IMR-90 (cell line): ENCODE data around the gene PAM. TPM values are rescaled to one million over a fixed set of nuclear protein-coding genes. Genes with fewer than 3 reads are reported as not detected.

Experiments used
- ATAC-seq: fragments of 200-7000 bp; cut with Tn5 transposase; 2 replicates; pipeline ENCODE4 v1.9.1; 2020; ENCODE audit warnings: low read depth, mild to moderate bottlenecking, moderate library complexity
- BruUV-seq: library from RNA; stranded (reverse); fragments of 400-500 nt; replicated peaks from 2 replicates; lab custom pipeline; 2021; lab: Mats Ljungman, UMichigan
- CTCF ChIA-PET: fragments of 300-600 bp; formaldehyde crosslinking; extraction: SDS; loops from one replicate; lab custom pipeline; 2021; ENCODE audit warnings: antibody characterized with exemption; lab: Yijun Ruan, JAX
- POLR2A ChIA-PET: fragments of 300-600 bp; sonication (Branson Sonifier 250); formaldehyde crosslinking; loops from one replicate; lab custom pipeline; 2022; ENCODE audit warnings: antibody characterized with exemption; ENCODE audit not compliant: unreplicated experiment; lab: Charles Lee
- DNase-seq: peaks from one replicate; pipeline ENCODE4 v3.0.0; 2013
- H2AFZ ChIP-seq: replicated peaks from 2 replicates; pipeline ENCODE3; 2013; ENCODE audit warnings: low read length, mild to moderate bottlenecking; ENCODE audit not compliant: poor library complexity
- H2AK5ac ChIP-seq: 2 replicates; pipeline ENCODE4 v1.6.1; 2013; ENCODE audit warnings: low read depth, low read length, inconsistent platforms
- H2AK9ac ChIP-seq: replicated peaks from 2 replicates; pipeline ENCODE3; 2013; ENCODE audit warnings: mild to moderate bottlenecking, low read depth, low read length, moderate library complexity; ENCODE audit not compliant: poor library complexity
- H2BK120ac ChIP-seq: 2 replicates; pipeline ENCODE4 v1.6.1; 2013; ENCODE audit warnings: low read depth, low read length, inconsistent platforms
- H2BK15ac ChIP-seq: 3 replicates; pipeline ENCODE4 v1.6.1; 2013; ENCODE audit warnings: low read depth, low read length, inconsistent platforms
- H2BK20ac ChIP-seq: 2 replicates; pipeline ENCODE4 v1.6.1; 2013; ENCODE audit warnings: low read depth, mild to moderate bottlenecking, inconsistent platforms, low read length, moderate library complexity
- H2BK5ac ChIP-seq: 2 replicates; pipeline ENCODE4 v1.6.1; 2013; ENCODE audit warnings: mild to moderate bottlenecking, low read depth, low read length, inconsistent platforms; ENCODE audit not compliant: poor library complexity, severe bottlenecking
- H3K14ac ChIP-seq: replicated peaks from 2 replicates; pipeline ENCODE4 v1.6.1; 2013; ENCODE audit warnings: low read depth, low read length, inconsistent platforms
- H3K18ac ChIP-seq: 2 replicates; pipeline ENCODE4 v1.6.1; 2013; ENCODE audit warnings: low read depth, low read length, control low read depth
- H3K23ac ChIP-seq: 2 replicates; pipeline ENCODE4 v1.6.1; 2013; ENCODE audit warnings: low read depth, low read length, inconsistent platforms
- H3K27ac ChIP-seq: 2 replicates; pipeline ENCODE4 v1.5.1; 2013; ENCODE audit warnings: mild to moderate bottlenecking, control low read depth, low read length; ENCODE audit not compliant: insufficient read depth
- H3K27me3 ChIP-seq: 2 replicates; pipeline ENCODE4 v1.6.1; 2013; ENCODE audit warnings: low read length; ENCODE audit not compliant: control insufficient read depth, insufficient read depth
- H3K36me3 ChIP-seq: 2 replicates; pipeline ENCODE4 v1.6.1; 2013; ENCODE audit warnings: low read length, mixed read lengths; ENCODE audit not compliant: control insufficient read depth, insufficient read depth
- H3K4ac ChIP-seq: 2 replicates; pipeline ENCODE4 v1.6.1; 2013; ENCODE audit warnings: low read depth, low read length, inconsistent platforms
- H3K4me1 ChIP-seq: 2 replicates; pipeline ENCODE4 v1.6.1; 2013; ENCODE audit warnings: low read length, mixed read lengths; ENCODE audit not compliant: control insufficient read depth, insufficient read depth
- H3K4me2 ChIP-seq: 2 replicates; pipeline ENCODE4 v1.6.1; 2013; ENCODE audit warnings: low read depth, mild to moderate bottlenecking, control low read depth, low read length, moderate library complexity
- H3K4me3 ChIP-seq: 2 replicates; pipeline ENCODE4 v1.5.1; 2013; ENCODE audit warnings: low read depth, mild to moderate bottlenecking, control low read depth, low read length, moderate library complexity; ENCODE audit not compliant: insufficient read depth
- H3K56ac ChIP-seq: 2 replicates; pipeline ENCODE4 v1.6.1; 2013; ENCODE audit warnings: low read length, inconsistent platforms; ENCODE audit not compliant: insufficient read depth; ENCODE audit errors: extremely low read depth
- H3K79me1 ChIP-seq, 2 experiments: 2 replicates each; pipeline ENCODE4 v1.6.1; 2013; ENCODE audit warnings: low read length in 2 of 2, inconsistent platforms in 1 of 2, low read depth in 1 of 2
- H3K9ac ChIP-seq: 2 replicates; pipeline ENCODE4 v1.6.1; 2013; ENCODE audit warnings: low read depth, low read length, control low read depth
- H3K9me1 ChIP-seq: 2 replicates; pipeline ENCODE4 v1.6.1; 2013; ENCODE audit warnings: low read length, inconsistent platforms; ENCODE audit not compliant: insufficient read depth
- H3K9me3 ChIP-seq: 2 replicates; pipeline ENCODE4 v1.6.1; 2013; ENCODE audit warnings: low read length; ENCODE audit not compliant: control insufficient read depth, insufficient read depth
- H4K20me1 ChIP-seq: 2 replicates; pipeline ENCODE4 v1.6.1; 2013; ENCODE audit warnings: low read length, inconsistent platforms; ENCODE audit not compliant: insufficient read depth
- H4K5ac ChIP-seq: 2 replicates; pipeline ENCODE4 v1.6.1; 2013; ENCODE audit warnings: mild to moderate bottlenecking, low read depth, low read length, control low read depth
- H4K8ac ChIP-seq, 2 experiments: 2 replicates each; pipeline ENCODE4 v1.6.1; 2013; ENCODE audit warnings: low read depth in 2 of 2, low read length in 2 of 2, control low read depth in 1 of 2, inconsistent platforms in 1 of 2
- H4K91ac ChIP-seq: 2 replicates; pipeline ENCODE4 v1.6.1; 2013; ENCODE audit warnings: low read depth, low read length, inconsistent platforms; ENCODE audit not compliant: insufficient read depth
- BHLHE40 ChIP-seq: fragments of 150-350 bp; IDR thresholded peaks from 2 replicates; pipeline ENCODE4 v1.6.1; 2016; ENCODE audit warnings: mild to moderate bottlenecking, low read depth, low read length
- CEBPB ChIP-seq: IDR thresholded peaks from 2 replicates; pipeline ENCODE4 v1.6.1; 2012; ENCODE audit warnings: low read depth, low read length, improper control_type of control experiment
- CHD1 ChIP-seq: IDR thresholded peaks from 2 replicates; pipeline ENCODE4 v1.6.1; 2012; ENCODE audit warnings: low read depth, low read length, improper control_type of control experiment
- FOS ChIP-seq: fragments of 150-350 bp; IDR thresholded peaks from 2 replicates; pipeline ENCODE4 v1.6.1; 2016; ENCODE audit warnings: low read depth, low read length
- MAFK ChIP-seq: IDR thresholded peaks from 2 replicates; pipeline ENCODE4 v1.6.1; 2012; ENCODE audit warnings: low read depth, low read length, improper control_type of control experiment
- MAZ ChIP-seq: IDR thresholded peaks from 2 replicates; pipeline ENCODE4 v1.6.1; 2012; ENCODE audit warnings: low read depth, mild to moderate bottlenecking, low read length, improper control_type of control experiment, moderate library complexity, borderline replicate concordance
- MXI1 ChIP-seq: IDR thresholded peaks from 2 replicates; pipeline ENCODE4 v1.6.1; 2012; ENCODE audit warnings: low read depth, mild to moderate bottlenecking, low read length, moderate library complexity, borderline replicate concordance
- NFE2L2 ChIP-seq: fragments of 150-350 bp; IDR thresholded peaks from 2 replicates; pipeline ENCODE4 v1.6.1; 2016; ENCODE audit warnings: low read depth, mild to moderate bottlenecking, low read length
- POLR2A ChIP-seq: IDR thresholded peaks from 2 replicates; pipeline ENCODE4 v1.6.1; 2012; ENCODE audit warnings: mild to moderate bottlenecking, low read depth, low read length
- RAD21 ChIP-seq: IDR thresholded peaks from 2 replicates; pipeline ENCODE4 v1.6.1; 2012; ENCODE audit warnings: low read length, improper control_type of control experiment
- RCOR1 ChIP-seq: IDR thresholded peaks from 2 replicates; pipeline ENCODE4 v1.6.1; 2012; ENCODE audit warnings: mild to moderate bottlenecking, low read length, improper control_type of control experiment; ENCODE audit not compliant: insufficient replicate concordance
- RFX5 ChIP-seq: IDR thresholded peaks from 2 replicates; pipeline ENCODE4 v1.8.0; 2012; ENCODE audit warnings: low read depth, mild to moderate bottlenecking, low read length, moderate library complexity
- SMC3 ChIP-seq: fragments of 150-350 bp; IDR thresholded peaks from 2 replicates; pipeline ENCODE4 v1.6.1; 2016; ENCODE audit warnings: low read depth, mild to moderate bottlenecking, antibody characterized with exemption, low read length, moderate library complexity
- USF2 ChIP-seq: fragments of 150-350 bp; IDR thresholded peaks from 2 replicates; pipeline ENCODE4 v1.6.1; 2017; ENCODE audit warnings: mild to moderate bottlenecking, antibody characterized with exemption, low read length, low read depth
- WGBS, 2 experiments: methylation state at CpG; one replicate each; pipeline versions ENCODE4 v1.1.5 to v1.1.7; 2013; ENCODE audit warnings: missing lambda C conversion rate in 2 of 2; ENCODE audit not compliant: insufficient read length in 1 of 2; ENCODE audit errors: extremely low coverage in 2 of 2; 5-methylcytosine and 5-hydroxymethylcytosine counted together
- dilution Hi-C: fragments of 300-500 bp; cut with HindIII; formaldehyde crosslinking; loops from one replicate; pipeline ENCODE4 v1.14.3; 2018; ENCODE audit warnings: low sequenced_read_pairs; ENCODE audit not compliant: unreplicated experiment
- in situ Hi-C: fragments of 300-500 bp; cut with MboI; formaldehyde crosslinking; loops from 3 replicates; pipeline ENCODE4 v1.14.3; 2019; ENCODE audit warnings: low sequenced_read_pairs, inconsistent platforms, mixed read lengths
- intact Hi-C: fragments of 100-400 bp; cut with micrococcal nuclease; formaldehyde crosslinking; loops from 2 replicates; pipeline ENCODE4 v1.10.0; 2022
- polyA plus RNA-seq, 3 experiments: library from polyadenylated mRNA; depleted of rRNA; stranded (reverse); fragments of >200 nt; gene quantifications; 2 replicates each; pipeline ENCODE4 v1.2.3, GENCODE V29; 2012; ENCODE audit warnings: low replicate concordance in 1 of 3
- total RNA-seq: library from RNA; depleted of rRNA; stranded (reverse); fragments of >200 nt; gene quantifications from 2 replicates; pipeline ENCODE4 v1.2.3, GENCODE V29; 2012
- TF ChIP-seq, protein P1 (sequence below): fragments of 150-350 bp; IDR thresholded peaks from 2 replicates; pipeline ENCODE4 v1.6.1; 2016; ENCODE audit warnings: low read depth, mild to moderate bottlenecking, low read length, moderate library complexity, borderline replicate concordance
- TF ChIP-seq, protein P2 (sequence below): conservative IDR thresholded peaks from 2 replicates; pipeline ENCODE4 v1.5.1; 2012; ENCODE audit warnings: mild to moderate bottlenecking, low read depth, low read length, improper control_type of control experiment

Gene PAM
- total and polyA plus RNA-seq, 2 of the 4 experiments (the other 2 are of a cell fraction) = 115 to 179 TPM

- in situ Hi-C loops = loop anchor here (10.0 kb wide), 2 partner anchors 194 to 274 kb away; no protein-coding TSS in a partner anchor
- no peak overlapping the region for H3K27ac ChIP-seq
Measured at GRCh38 chr5:102770803-102771202, 15.7 kb downstream of the PAM start.

More at GRCh38 chr5:102770803-102771202, 15.7 kb downstream of the PAM start:
- POLR2A ChIA-PET = no interaction called here
- Histone ChIP-seq H3K4me1 (peaks cover 3% of the 10 kb centered on the region), H2AFZ (no peak overlapping the region), H2BK120ac (no peak overlapping the region), H3K4me2 (no peak overlapping the region), H3K9ac (no peak overlapping the region), H3K56ac (no peak overlapping the region), H4K20me1 (peaks cover 35% of the 10 kb centered on the region), H3K9me3 (no peaks in the 10 kb centered on the region), H4K91ac (no peak overlapping the region), H3K23ac (no peak overlapping the region), H2BK20ac (no peak overlapping the region), H2BK5ac (no peak overlapping the region), H4K5ac (no peak overlapping the region), H2AK9ac (no peak overlapping the region), H4K8ac (no peak overlapping the region), H3K18ac (no peak overlapping the region), H3K4me3 (no peak overlapping the region), H3K9me1 (peaks cover 4% of the 10 kb centered on the region; the same call in 1 of the 2 replicates), H3K79me1 (peaks cover 34 to 53% of the 10 kb centered on the region in 2 experiments), H3K4ac (no peak overlapping the region), H3K27me3 (no peaks in the 10 kb centered on the region), H2BK15ac (no peak overlapping the region), H3K36me3 (0 out of 2 replicates have a peak, but pooled peaks cover 2% of the 10 kb centered on the region), H2AK5ac (no peak overlapping the region), H3K14ac (no peak overlapping the region)
- TF ChIP-seq NFE2L2 (no peak), RFX5 (no peak), RCOR1 (no peak), FOS (no peak), BHLHE40 (no peak), MXI1 (no peak), POLR2A (no peak), CHD1 (no peak), MAFK (no peak), CEBPB (no peak), SMC3 (no peak), RAD21 (no peak), USF2 (no peak), MAZ (no peak)
- TF ChIP-seq, protein P1, sequence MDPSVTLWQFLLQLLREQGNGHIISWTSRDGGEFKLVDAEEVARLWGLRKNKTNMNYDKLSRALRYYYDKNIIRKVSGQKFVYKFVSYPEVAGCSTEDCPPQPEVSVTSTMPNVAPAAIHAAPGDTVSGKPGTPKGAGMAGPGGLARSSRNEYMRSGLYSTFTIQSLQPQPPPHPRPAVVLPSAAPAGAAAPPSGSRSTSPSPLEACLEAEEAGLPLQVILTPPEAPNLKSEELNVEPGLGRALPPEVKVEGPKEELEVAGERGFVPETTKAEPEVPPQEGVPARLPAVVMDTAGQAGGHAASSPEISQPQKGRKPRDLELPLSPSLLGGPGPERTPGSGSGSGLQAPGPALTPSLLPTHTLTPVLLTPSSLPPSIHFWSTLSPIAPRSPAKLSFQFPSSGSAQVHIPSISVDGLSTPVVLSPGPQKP = no peak
- TF ChIP-seq, protein P2, sequence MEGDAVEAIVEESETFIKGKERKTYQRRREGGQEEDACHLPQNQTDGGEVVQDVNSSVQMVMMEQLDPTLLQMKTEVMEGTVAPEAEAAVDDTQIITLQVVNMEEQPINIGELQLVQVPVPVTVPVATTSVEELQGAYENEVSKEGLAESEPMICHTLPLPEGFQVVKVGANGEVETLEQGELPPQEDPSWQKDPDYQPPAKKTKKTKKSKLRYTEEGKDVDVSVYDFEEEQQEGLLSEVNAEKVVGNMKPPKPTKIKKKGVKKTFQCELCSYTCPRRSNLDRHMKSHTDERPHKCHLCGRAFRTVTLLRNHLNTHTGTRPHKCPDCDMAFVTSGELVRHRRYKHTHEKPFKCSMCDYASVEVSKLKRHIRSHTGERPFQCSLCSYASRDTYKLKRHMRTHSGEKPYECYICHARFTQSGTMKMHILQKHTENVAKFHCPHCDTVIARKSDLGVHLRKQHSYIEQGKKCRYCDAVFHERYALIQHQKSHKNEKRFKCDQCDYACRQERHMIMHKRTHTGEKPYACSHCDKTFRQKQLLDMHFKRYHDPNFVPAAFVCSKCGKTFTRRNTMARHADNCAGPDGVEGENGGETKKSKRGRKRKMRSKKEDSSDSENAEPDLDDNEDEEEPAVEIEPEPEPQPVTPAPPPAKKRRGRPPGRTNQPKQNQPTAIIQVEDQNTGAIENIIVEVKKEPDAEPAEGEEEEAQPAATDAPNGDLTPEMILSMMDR = no peak
- ATAC-seq = no peak
- no TSS peak for BruUV-seq
- DNase-seq = no peak
- intact Hi-C loops (loop anchor here (10.0 kb wide), 1 partner anchor 364 kb away; no protein-coding TSS in a partner anchor), dilution Hi-C loops (no loop called here)
- no CpG with 5 or more reads among the region's 3 CpGs for WGBS, 2 experiments
- CTCF ChIA-PET = no interaction called here
